ENCODE data around the gene HSPB2.

HSPB2 gene

DNA sequence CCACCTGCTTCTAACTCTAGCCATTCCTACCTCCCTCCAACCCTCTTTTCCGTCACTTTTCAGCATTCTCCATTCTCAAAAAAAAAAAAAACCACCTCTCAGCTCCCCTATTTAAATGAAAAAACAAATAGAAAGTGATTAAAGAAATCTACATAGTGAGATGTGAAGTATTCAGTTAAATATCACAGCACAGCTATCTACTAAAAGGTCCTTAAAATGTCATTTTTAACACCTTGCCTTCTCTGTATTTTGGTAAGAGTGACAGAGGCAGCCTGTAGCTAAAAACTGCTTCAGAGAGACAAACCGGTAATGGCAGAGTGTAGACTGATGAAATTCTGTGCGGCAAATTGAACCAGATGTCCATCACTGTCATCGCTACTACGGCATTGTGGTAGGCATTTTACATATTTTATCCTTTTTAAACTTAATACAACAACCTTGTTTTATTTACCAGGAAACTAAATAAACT, 40.8 kb upstream of the HSPB2 start:
- H3K79me1 ChIP-seq (ENCODE audit: low read length), result peaks cover 8% of the 10 kb centered on the region
- H3K23ac ChIP-seq (ENCODE audit: low read length), result no peak overlapping the region
- no peaks in the 10 kb centered on the region for H3K4me1 ChIP-seq (ENCODE audit: control insufficient read depth in 1 of 2, insufficient read depth in 2 of 2, low read length in 2 of 2)
- no peak overlapping the region for H3K27ac ChIP-seq (ENCODE audit: low read depth, low read length)
- H4K91ac ChIP-seq (ENCODE audit: low read depth, low read length), result no peak overlapping the region
- no peak overlapping the region for H3K14ac ChIP-seq (ENCODE audit: low read length)
- H2BK120ac ChIP-seq (ENCODE audit: insufficient read depth, low read length, poor library complexity), result no peak overlapping the region
- H3K4me2 ChIP-seq (ENCODE audit: low read length), result peak overlapping the region; percentile 65
- H3K4me3 ChIP-seq (ENCODE audit: low read depth, low read length), result peak overlapping the region; percentile 96
- peaks cover 2 to 3% of the 10 kb centered on the region in 2 experiments for H3K36me3 ChIP-seq (ENCODE audit: control insufficient read depth in 1 of 2, insufficient read depth in 2 of 2, low read length in 2 of 2)
- no peak for DNase-seq
- H2BK12ac ChIP-seq (ENCODE audit: low read length), result no peak overlapping the region
- H3K4ac ChIP-seq (ENCODE audit: low read depth, low read length), result no peak overlapping the region
- H2AK5ac ChIP-seq (ENCODE audit: low read length), result no peak overlapping the region
- peak overlapping the region; percentile 99 for H4K8ac ChIP-seq (ENCODE audit: low read depth, low read length)
- no peaks in the 10 kb centered on the region for H3K9me3 ChIP-seq (ENCODE audit: insufficient read depth, low read depth, low read length)
- peak overlapping the region; percentile 70 for H3K9ac ChIP-seq (ENCODE audit: low read length)
- H2AFZ ChIP-seq (ENCODE audit: insufficient read depth, low read length, poor library complexity), result peak overlapping the region; percentile 55
- H2BK5ac ChIP-seq (ENCODE audit: low read depth, low read length, poor library complexity), result no peak overlapping the region
- no peak overlapping the region for H3K18ac ChIP-seq (ENCODE audit: low read length)
- peaks cover 4% of the 10 kb centered on the region for H3K79me2 ChIP-seq (ENCODE audit: control insufficient read depth, insufficient read depth, low read length, poor library complexity)
- no peak overlapping the region for H4K12ac ChIP-seq (ENCODE audit: low read depth, low read length)
- WGBS (ENCODE audit: extremely low coverage, insufficient coverage, insufficient read length), result no CpG with 5 or more reads among the region's 5 CpGs
- H3K27me3 ChIP-seq (ENCODE audit: insufficient read depth, low read length), result no peaks in the 10 kb centered on the region

- H3K4ac ChIP-seq (ENCODE audit: low read depth, low read length), result no peak overlapping the region
- H4K8ac ChIP-seq (ENCODE audit: low read depth, low read length), result peak overlapping the region; percentile 36
- H3K14ac ChIP-seq (ENCODE audit: low read length), result peak overlapping the region; percentile 25
- H2AK5ac ChIP-seq (ENCODE audit: low read length), result no peak overlapping the region
- peak overlapping the region; percentile 12 for H3K18ac ChIP-seq (ENCODE audit: low read length)
- H4K91ac ChIP-seq (ENCODE audit: low read depth, low read length), result peak overlapping the region; percentile 40
- peak overlapping the region; percentile 71 for H3K4me3 ChIP-seq (ENCODE audit: low read depth, low read length)
- H2BK5ac ChIP-seq (ENCODE audit: low read depth, low read length, poor library complexity), result no peak overlapping the region
- no peaks in the 10 kb centered on the region for H3K36me3 ChIP-seq (ENCODE audit: control insufficient read depth in 1 of 2, insufficient read depth in 2 of 2, low read length in 2 of 2)
- peak overlapping the region; percentile 10 for H2BK120ac ChIP-seq (ENCODE audit: insufficient read depth, low read length, poor library complexity)
- no peak overlapping the region for H2BK12ac ChIP-seq (ENCODE audit: low read length)
- no peaks in the 10 kb centered on the region for H3K27me3 ChIP-seq (ENCODE audit: insufficient read depth, low read length)
- no peak overlapping the region for H3K23ac ChIP-seq (ENCODE audit: low read length)
- H3K4me2 ChIP-seq (ENCODE audit: low read length), result peak overlapping the region; percentile 87
- peak; percentile 36 to 57 for DNase-seq
- WGBS (ENCODE audit: extremely low coverage, insufficient coverage, insufficient read length), result no CpG with 5 or more reads among the region's 13 CpGs
- peak overlapping the region; percentile 42 for H3K9ac ChIP-seq (ENCODE audit: low read length)
- H2AFZ ChIP-seq (ENCODE audit: insufficient read depth, low read length, poor library complexity), result peak overlapping the region; percentile 84
- H3K4me1 ChIP-seq (ENCODE audit: control insufficient read depth in 1 of 2, insufficient read depth in 2 of 2, low read length in 2 of 2), result peaks cover 3 to 4% of the 10 kb centered on the region in 2 experiments
- H3K79me1 ChIP-seq (ENCODE audit: low read length), result peaks cover 6% of the 10 kb centered on the region
- H3K27ac ChIP-seq (ENCODE audit: low read depth, low read length), result peak overlapping the region; percentile 37
- H4K12ac ChIP-seq (ENCODE audit: low read depth, low read length), result peak overlapping the region; percentile 14
- H3K79me2 ChIP-seq (ENCODE audit: control insufficient read depth, insufficient read depth, low read length, poor library complexity), result no peaks in the 10 kb centered on the region
- H3K9me3 ChIP-seq (ENCODE audit: insufficient read depth, low read depth, low read length), result no peaks in the 10 kb centered on the region
Measured at GRCh38 chr11:111878385-111878848, 34.1 kb upstream of the HSPB2 start.

DNA sequence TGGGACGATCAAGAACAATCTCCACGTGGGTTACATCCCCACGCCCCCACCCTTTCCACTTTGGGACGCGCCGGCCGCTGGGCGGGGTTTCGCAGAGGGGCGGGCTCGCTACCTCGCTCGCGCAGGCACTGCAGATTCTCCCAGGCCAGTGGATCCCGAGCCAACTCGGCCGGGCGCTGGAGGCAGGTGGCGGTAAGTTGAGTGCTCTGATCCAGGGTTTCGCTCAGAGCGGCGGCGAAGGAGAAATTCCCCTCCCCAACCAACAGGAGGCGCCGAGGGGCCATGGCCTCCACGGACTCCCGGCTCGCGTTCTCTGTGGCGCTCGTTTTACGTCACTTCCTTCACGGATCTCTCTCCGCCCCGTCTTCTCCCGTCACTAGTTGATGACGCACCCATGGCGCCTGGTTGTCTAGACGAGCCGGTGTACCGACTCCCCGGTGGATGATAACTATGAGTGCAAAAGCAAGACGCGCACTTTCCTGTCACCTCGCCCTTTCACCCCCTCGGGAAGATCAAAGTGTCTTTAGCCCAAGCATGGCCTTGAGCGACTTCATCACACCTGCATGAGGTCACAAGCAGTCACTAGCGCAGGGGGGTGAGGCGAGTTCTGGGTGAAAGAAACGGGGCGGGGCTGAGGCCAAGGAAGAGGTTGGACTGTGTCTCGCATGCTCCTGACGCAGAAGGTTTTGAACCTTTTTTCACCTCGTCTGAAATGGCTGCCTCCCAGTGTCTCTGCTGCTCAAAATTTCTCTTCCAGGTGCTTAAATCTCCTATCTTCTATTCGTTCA, 33.5 kb upstream of the HSPB2 start, which contains the start of the genes CFAP68 and FDXACB1:
Gene CFAP68, plus strand, starts transcription at position 693 of the 788 bp plus-strand sequence. Its CDS starts 20 bp downstream, at position 713.
Gene FDXACB1, minus strand, starts transcription at position 317 of the 788 bp plus-strand sequence. Its CDS starts 33 bp downstream, at position 284.
- H3K4me2 ChIP-seq (ENCODE audit: low read length), result peak within 1 kb of the TSS; percentile 87
- H3K14ac ChIP-seq (ENCODE audit: low read length), result peak within 1 kb of the TSS; percentile 58
- no CpG with 5 or more reads among the region's 55 CpGs for WGBS (ENCODE audit: extremely low coverage, insufficient coverage, insufficient read length)
- H3K36me3 ChIP-seq (ENCODE audit: control insufficient read depth in 1 of 2, insufficient read depth in 2 of 2, low read length in 2 of 2), result no peaks in the 10 kb centered on the region
- no peaks in the 10 kb centered on the region for H3K9me3 ChIP-seq (ENCODE audit: insufficient read depth, low read depth, low read length)
- peak within 1 kb of the TSS; percentile 76 for H3K18ac ChIP-seq (ENCODE audit: low read length)
- H3K4me1 ChIP-seq (ENCODE audit: control insufficient read depth in 1 of 2, insufficient read depth in 2 of 2, low read length in 2 of 2), result peaks cover 3 to 4% of the 10 kb centered on the region in 2 experiments
- H3K4me3 ChIP-seq (ENCODE audit: low read depth, low read length), result peak within 1 kb of the TSS; percentile 71
- H3K9ac ChIP-seq (ENCODE audit: low read length), result peak within 1 kb of the TSS; percentile 42
- H4K8ac ChIP-seq (ENCODE audit: low read depth, low read length), result peak within 1 kb of the TSS; percentile 86
- peak within 1 kb of the TSS; percentile 84 for H2AFZ ChIP-seq (ENCODE audit: insufficient read depth, low read length, poor library complexity)
- peak within 1 kb of the TSS; percentile 87 for H3K27ac ChIP-seq (ENCODE audit: low read depth, low read length)
- H2AK5ac ChIP-seq (ENCODE audit: low read length), result peak within 1 kb of the TSS; percentile 20
- no peaks in the 10 kb centered on the region for H3K79me2 ChIP-seq (ENCODE audit: control insufficient read depth, insufficient read depth, low read length, poor library complexity)
- H3K4ac ChIP-seq (ENCODE audit: low read depth, low read length), result peak within 1 kb of the TSS; percentile 28
- peaks cover 6% of the 10 kb centered on the region for H3K79me1 ChIP-seq (ENCODE audit: low read length)
- H3K23ac ChIP-seq (ENCODE audit: low read length), result no peak within 1 kb of the TSS
- no peaks in the 10 kb centered on the region for H3K27me3 ChIP-seq (ENCODE audit: insufficient read depth, low read length)
- peak within 1 kb of the TSS; percentile 82 for H4K91ac ChIP-seq (ENCODE audit: low read depth, low read length)
- peak within 1 kb of the TSS; percentile 72 for H4K12ac ChIP-seq (ENCODE audit: low read depth, low read length)
- peak; percentile 98 to 99 for DNase-seq
- H2BK12ac ChIP-seq (ENCODE audit: low read length), result no peak within 1 kb of the TSS
- peak within 1 kb of the TSS; percentile 74 for H2BK5ac ChIP-seq (ENCODE audit: low read depth, low read length, poor library complexity)
- peak within 1 kb of the TSS; percentile 65 for H2BK120ac ChIP-seq (ENCODE audit: insufficient read depth, low read length, poor library complexity)

GRCh38 chr11:111879637-111879960, 32.9 kb upstream of the HSPB2 start:
- Histone ChIP-seq H2AFZ (ENCODE audit: insufficient read depth, low read length, poor library complexity) (peak overlapping the region; percentile 47), H3K23ac (ENCODE audit: low read length) (no peak overlapping the region)

More at GRCh38 chr11:111879637-111879960, 32.9 kb upstream of the HSPB2 start:
- peak overlapping the region; percentile 28 for H3K4ac ChIP-seq (ENCODE audit: low read depth, low read length)
- H2BK12ac ChIP-seq (ENCODE audit: low read length), result no peak overlapping the region
- no peak for DNase-seq
- no peak overlapping the region for H3K4me3 ChIP-seq (ENCODE audit: low read depth, low read length)
- peak overlapping the region; percentile 74 for H2BK5ac ChIP-seq (ENCODE audit: low read depth, low read length, poor library complexity)
- peaks cover 3 to 4% of the 10 kb centered on the region in 2 experiments for H3K4me1 ChIP-seq (ENCODE audit: control insufficient read depth in 1 of 2, insufficient read depth in 2 of 2, low read length in 2 of 2)
- peak overlapping the region; percentile 65 for H2BK120ac ChIP-seq (ENCODE audit: insufficient read depth, low read length, poor library complexity)
- H4K91ac ChIP-seq (ENCODE audit: low read depth, low read length), result peak overlapping the region; percentile 82
- no CpG with 5 or more reads among the region's 6 CpGs for WGBS (ENCODE audit: extremely low coverage, insufficient coverage, insufficient read length)
- H3K79me2 ChIP-seq (ENCODE audit: control insufficient read depth, insufficient read depth, low read length, poor library complexity), result no peaks in the 10 kb centered on the region
- no peaks in the 10 kb centered on the region for H3K36me3 ChIP-seq (ENCODE audit: control insufficient read depth in 1 of 2, insufficient read depth in 2 of 2, low read length in 2 of 2)
- H3K4me2 ChIP-seq (ENCODE audit: low read length), result peak overlapping the region; percentile 87
- H3K27ac ChIP-seq (ENCODE audit: low read depth, low read length), result peak overlapping the region; percentile 87
- H3K27me3 ChIP-seq (ENCODE audit: insufficient read depth, low read length), result no peaks in the 10 kb centered on the region
- H3K79me1 ChIP-seq (ENCODE audit: low read length), result peaks cover 6% of the 10 kb centered on the region
- H2AK5ac ChIP-seq (ENCODE audit: low read length), result peak overlapping the region; percentile 20
- no peaks in the 10 kb centered on the region for H3K9me3 ChIP-seq (ENCODE audit: insufficient read depth, low read depth, low read length)
- peak overlapping the region; percentile 86 for H4K8ac ChIP-seq (ENCODE audit: low read depth, low read length)
- H3K18ac ChIP-seq (ENCODE audit: low read length), result peak overlapping the region; percentile 13
- peak overlapping the region; percentile 47 for H4K12ac ChIP-seq (ENCODE audit: low read depth, low read length)
- H3K9ac ChIP-seq (ENCODE audit: low read length), result peak overlapping the region; percentile 9
- H3K14ac ChIP-seq (ENCODE audit: low read length), result peak overlapping the region; percentile 56

Measured in trophoblast cell (in vitro differentiated cells and primary cell).